ENCODE measurements around the gene RNF133. TPM values are rescaled to one million over a fixed set of nuclear protein-coding genes. Genes with fewer than 3 reads are reported as not detected.

Gene RNF133
- not detected for polyA plus RNA-seq (2013, experiment 1 of 4)
- polyA plus RNA-seq (2013, experiment 2 of 4), result not detected
- not detected for polyA plus RNA-seq (2013, experiment 3 of 4)
- polyA plus RNA-seq (2013, experiment 4 of 4), result not detected

GRCh38 chr7:122699017-122699416 lies at the start of gene RNF133:
Gene RNF133 (minus strand): TSS chr7:122699117. CDS start chr7:122698918, 199 bp downstream.
- H3K27me3 ChIP-seq (ENCODE audit: control insufficient read depth, insufficient read depth, low read length, poor library complexity, severe bottlenecking), result no peaks in the 10 kb centered on the region

GRCh38 chr7:122748195-122748594 lies 49.3 kb upstream of the RNF133 start:
- Histone ChIP-seq H3K27me3 (ENCODE audit: control insufficient read depth, insufficient read depth, low read length, poor library complexity, severe bottlenecking) (no peaks in the 10 kb centered on the region), H3K27ac (ENCODE audit: insufficient read depth, low read depth, low read length, poor library complexity, severe bottlenecking) (no peak overlapping the region), H3K36me3 (ENCODE audit: control insufficient read depth, insufficient read depth, low read length) (no peaks in the 10 kb centered on the region), H3K4me3 (ENCODE audit: insufficient read depth, low read depth, low read length) (no peak overlapping the region), H3K4me1 (ENCODE audit: control insufficient read depth, insufficient read depth, low read length) (peaks cover 9% of the 10 kb centered on the region), H3K9me3 (ENCODE audit: control insufficient read depth, low read length) (no peaks in the 10 kb centered on the region)
- WGBS, 2 experiments, result 92 to 97% methylated on average over 2 of the region's 2 CpGs

More at GRCh38 chr7:122699017-122699416, at the start of gene RNF133:
- Histone ChIP-seq H3K27ac (ENCODE audit: insufficient read depth, low read depth, low read length, poor library complexity, severe bottlenecking) (no peak within 1 kb of the TSS), H3K9me3 (ENCODE audit: control insufficient read depth, low read length) (no peaks in the 10 kb centered on the region), H3K4me1 (ENCODE audit: control insufficient read depth, insufficient read depth, low read length) (no peaks in the 10 kb centered on the region), H3K36me3 (ENCODE audit: control insufficient read depth, insufficient read depth, low read length) (no peaks in the 10 kb centered on the region), H3K4me3 (ENCODE audit: insufficient read depth, low read depth, low read length) (no peak within 1 kb of the TSS)

- Histone ChIP-seq H3K36me3 (ENCODE audit: control insufficient read depth, insufficient read depth, low read length) (no peaks in the 10 kb centered on the region), H3K27ac (ENCODE audit: insufficient read depth, low read depth, low read length, poor library complexity, severe bottlenecking) (no peak overlapping the region), H3K4me3 (ENCODE audit: insufficient read depth, low read depth, low read length) (no peak overlapping the region), H3K9me3 (ENCODE audit: control insufficient read depth, low read length) (no peaks in the 10 kb centered on the region), H3K27me3 (ENCODE audit: control insufficient read depth, insufficient read depth, low read length, poor library complexity, severe bottlenecking) (no peaks in the 10 kb centered on the region), H3K4me1 (ENCODE audit: control insufficient read depth, insufficient read depth, low read length) (peaks cover 9% of the 10 kb centered on the region)
- WGBS, 2 experiments, result 47 to 53% methylated on average over 1 to 2 of the region's 2 CpGs
Measured at GRCh38 chr7:122746948-122747347, 48.0 kb upstream of the RNF133 start.

GRCh38 chr7:122743211-122743610 lies 44.3 kb upstream of the RNF133 start:
- no peaks in the 10 kb centered on the region for H3K4me1 ChIP-seq (ENCODE audit: control insufficient read depth, insufficient read depth, low read length)

GRCh38 chr7:122738947-122739346 lies 40.0 kb upstream of the RNF133 start:
- 74 to 76% methylated on average over 2 of the region's 2 CpGs for WGBS, 2 experiments
- no peaks in the 10 kb centered on the region for H3K9me3 ChIP-seq (ENCODE audit: control insufficient read depth, low read length)
- no peak overlapping the region for H3K27ac ChIP-seq (ENCODE audit: insufficient read depth, low read depth, low read length, poor library complexity, severe bottlenecking)
- H3K27me3 ChIP-seq (ENCODE audit: control insufficient read depth, insufficient read depth, low read length, poor library complexity, severe bottlenecking), result no peaks in the 10 kb centered on the region
- no peaks in the 10 kb centered on the region for H3K36me3 ChIP-seq (ENCODE audit: control insufficient read depth, insufficient read depth, low read length)
- H3K4me3 ChIP-seq (ENCODE audit: insufficient read depth, low read depth, low read length), result no peak overlapping the region
- no peaks in the 10 kb centered on the region for H3K4me1 ChIP-seq (ENCODE audit: control insufficient read depth, insufficient read depth, low read length)

More at GRCh38 chr7:122743211-122743610, 44.3 kb upstream of the RNF133 start:
- H3K27me3 ChIP-seq (ENCODE audit: control insufficient read depth, insufficient read depth, low read length, poor library complexity, severe bottlenecking), result no peaks in the 10 kb centered on the region
- H3K4me3 ChIP-seq (ENCODE audit: insufficient read depth, low read depth, low read length), result no peak overlapping the region
- no peaks in the 10 kb centered on the region for H3K9me3 ChIP-seq (ENCODE audit: control insufficient read depth, low read length)
- H3K27ac ChIP-seq (ENCODE audit: insufficient read depth, low read depth, low read length, poor library complexity, severe bottlenecking), result no peak overlapping the region
- H3K36me3 ChIP-seq (ENCODE audit: control insufficient read depth, insufficient read depth, low read length), result no peaks in the 10 kb centered on the region

- Histone ChIP-seq H3K9me3 (ENCODE audit: control insufficient read depth, low read length) (no peaks in the 10 kb centered on the region), H3K4me3 (ENCODE audit: insufficient read depth, low read depth, low read length) (no peak overlapping the region), H3K27me3 (ENCODE audit: control insufficient read depth, insufficient read depth, low read length, poor library complexity, severe bottlenecking) (no peaks in the 10 kb centered on the region), H3K4me1 (ENCODE audit: control insufficient read depth, insufficient read depth, low read length) (no peaks in the 10 kb centered on the region), H3K36me3 (ENCODE audit: control insufficient read depth, insufficient read depth, low read length) (no peaks in the 10 kb centered on the region), H3K27ac (ENCODE audit: insufficient read depth, low read depth, low read length, poor library complexity, severe bottlenecking) (no peak overlapping the region)
- 80 to 82% methylated on average over 1 of the region's 1 CpG for WGBS, 2 experiments
Measured at GRCh38 chr7:122736183-122736582, 37.3 kb upstream of the RNF133 start.

GRCh38 chr7:122727759-122728158 lies 28.8 kb upstream of the RNF133 start:
- Histone ChIP-seq H3K4me3 (ENCODE audit: insufficient read depth, low read depth, low read length) (no peak overlapping the region), H3K4me1 (ENCODE audit: control insufficient read depth, insufficient read depth, low read length) (no peaks in the 10 kb centered on the region), H3K9me3 (ENCODE audit: control insufficient read depth, low read length) (no peaks in the 10 kb centered on the region), H3K27ac (ENCODE audit: insufficient read depth, low read depth, low read length, poor library complexity, severe bottlenecking) (no peak overlapping the region), H3K27me3 (ENCODE audit: control insufficient read depth, insufficient read depth, low read length, poor library complexity, severe bottlenecking) (no peaks in the 10 kb centered on the region), H3K36me3 (ENCODE audit: control insufficient read depth, insufficient read depth, low read length) (no peaks in the 10 kb centered on the region)
- 100% methylated on average over 1 of the region's 1 CpG; no CpG with 5 or more reads in 1 of the 2 experiments for WGBS, 2 experiments

- no peak overlapping the region for H3K27ac ChIP-seq (ENCODE audit: insufficient read depth, low read depth, low read length, poor library complexity, severe bottlenecking)
Measured at GRCh38 chr7:122727354-122727753, 28.4 kb upstream of the RNF133 start.

GRCh38 chr7:122726881-122727280 lies 28.0 kb upstream of the RNF133 start:
- Histone ChIP-seq H3K9me3 (ENCODE audit: control insufficient read depth, low read length) (no peaks in the 10 kb centered on the region), H3K27ac (ENCODE audit: insufficient read depth, low read depth, low read length, poor library complexity, severe bottlenecking) (no peak overlapping the region), H3K4me3 (ENCODE audit: insufficient read depth, low read depth, low read length) (no peak overlapping the region), H3K27me3 (ENCODE audit: control insufficient read depth, insufficient read depth, low read length, poor library complexity, severe bottlenecking) (no peaks in the 10 kb centered on the region), H3K4me1 (ENCODE audit: control insufficient read depth, insufficient read depth, low read length) (no peaks in the 10 kb centered on the region), H3K36me3 (ENCODE audit: control insufficient read depth, insufficient read depth, low read length) (no peaks in the 10 kb centered on the region)
- WGBS, 2 experiments, result 89 to 92% methylated on average over 2 of the region's 2 CpGs

More at GRCh38 chr7:122727354-122727753, 28.4 kb upstream of the RNF133 start:
- no peaks in the 10 kb centered on the region for H3K27me3 ChIP-seq (ENCODE audit: control insufficient read depth, insufficient read depth, low read length, poor library complexity, severe bottlenecking)
- H3K4me1 ChIP-seq (ENCODE audit: control insufficient read depth, insufficient read depth, low read length), result no peaks in the 10 kb centered on the region
- H3K36me3 ChIP-seq (ENCODE audit: control insufficient read depth, insufficient read depth, low read length), result no peaks in the 10 kb centered on the region
- no peaks in the 10 kb centered on the region for H3K9me3 ChIP-seq (ENCODE audit: control insufficient read depth, low read length)
- H3K4me3 ChIP-seq (ENCODE audit: insufficient read depth, low read depth, low read length), result no peak overlapping the region

GRCh38 chr7:122724366-122724765 lies 25.4 kb upstream of the RNF133 start:
- no peak overlapping the region for H3K4me3 ChIP-seq (ENCODE audit: insufficient read depth, low read depth, low read length)
- H3K27ac ChIP-seq (ENCODE audit: insufficient read depth, low read depth, low read length, poor library complexity, severe bottlenecking), result no peak overlapping the region
- 95 to 98% methylated on average over 3 of the region's 4 CpGs for WGBS, 2 experiments
- H3K36me3 ChIP-seq (ENCODE audit: control insufficient read depth, insufficient read depth, low read length), result no peaks in the 10 kb centered on the region
- H3K4me1 ChIP-seq (ENCODE audit: control insufficient read depth, insufficient read depth, low read length), result no peaks in the 10 kb centered on the region
- H3K9me3 ChIP-seq (ENCODE audit: control insufficient read depth, low read length), result no peaks in the 10 kb centered on the region
- no peaks in the 10 kb centered on the region for H3K27me3 ChIP-seq (ENCODE audit: control insufficient read depth, insufficient read depth, low read length, poor library complexity, severe bottlenecking)
